NCI-H2196 treated with DMSO at 0.1 percent for 48 hours (cell line): ENCODE results near the gene TMBIM6.
"Not testable (repeated sequence)": the region's sequence is repeated elsewhere in the genome, so short reads cannot be mapped to it uniquely, and the experiment has no call there.

Experiments
- DNase-seq: peaks from one replicate; lab custom pipeline; 2025; ENCODE audit not compliant: unreplicated experiment; lab: John Stamatoyannopoulos, UW

Gene TMBIM6

DNA sequence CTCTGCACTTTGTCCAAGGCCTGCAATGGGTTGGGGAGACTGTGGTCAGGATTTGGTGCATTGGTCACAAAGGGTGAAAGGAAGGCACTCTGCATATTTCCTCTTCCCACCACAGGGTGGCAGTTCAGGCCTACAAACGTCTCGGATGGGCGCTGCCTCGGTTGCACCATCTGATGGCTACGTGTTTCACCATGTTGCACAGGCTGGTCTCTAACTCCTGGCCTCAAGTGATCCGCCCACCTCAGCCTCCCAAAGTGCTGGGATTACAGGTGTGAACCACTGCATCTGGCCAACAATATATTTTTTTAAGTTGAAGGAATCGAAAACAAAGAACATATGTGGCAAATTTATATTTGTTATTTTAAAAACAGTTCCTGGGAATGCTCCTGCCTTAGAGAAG, 35.1 kb downstream of the TMBIM6 start:
- peak; percentile 45 for DNase-seq

DNA sequence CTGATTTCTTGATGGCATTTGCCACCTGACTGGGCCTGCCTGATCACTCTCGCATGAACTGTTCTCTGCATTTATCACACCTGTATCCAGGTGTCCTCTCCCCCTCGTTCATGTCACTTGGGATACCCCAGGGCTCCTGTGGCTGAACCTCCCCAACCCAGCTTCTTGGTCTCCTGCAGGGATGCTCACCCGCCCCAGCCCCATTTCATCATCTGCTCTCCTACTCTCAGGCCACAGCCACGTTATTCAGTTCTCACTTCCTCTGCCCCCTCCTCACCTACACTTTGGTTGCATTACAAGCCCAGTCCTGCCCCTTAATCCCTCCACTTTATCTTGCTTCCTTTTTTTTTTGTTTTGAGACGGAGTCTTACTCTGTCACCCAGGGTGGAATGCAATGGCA, 35.5 kb downstream of the TMBIM6 start:
- DNase-seq: no peak

DNA sequence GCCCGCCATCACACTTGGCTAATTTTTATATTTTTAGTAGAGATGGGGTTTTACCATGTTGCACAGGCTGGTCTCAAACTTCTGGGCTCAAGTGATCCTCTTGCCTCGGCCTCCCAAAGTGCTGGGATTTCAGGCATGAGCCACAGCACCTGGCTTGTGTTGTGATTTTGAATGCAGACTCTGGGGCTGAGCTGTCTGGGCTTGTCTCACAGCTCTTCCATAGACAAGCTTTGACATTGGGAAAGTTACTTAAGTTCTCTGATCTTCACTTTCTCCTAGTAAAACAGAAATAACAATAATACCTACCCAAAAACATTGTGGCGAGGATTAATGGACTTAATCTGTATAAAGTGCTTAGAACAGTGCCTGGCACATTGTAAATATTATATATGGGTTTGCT, 36.0 kb downstream of the TMBIM6 start:
- DNase-seq: no peak

DNA sequence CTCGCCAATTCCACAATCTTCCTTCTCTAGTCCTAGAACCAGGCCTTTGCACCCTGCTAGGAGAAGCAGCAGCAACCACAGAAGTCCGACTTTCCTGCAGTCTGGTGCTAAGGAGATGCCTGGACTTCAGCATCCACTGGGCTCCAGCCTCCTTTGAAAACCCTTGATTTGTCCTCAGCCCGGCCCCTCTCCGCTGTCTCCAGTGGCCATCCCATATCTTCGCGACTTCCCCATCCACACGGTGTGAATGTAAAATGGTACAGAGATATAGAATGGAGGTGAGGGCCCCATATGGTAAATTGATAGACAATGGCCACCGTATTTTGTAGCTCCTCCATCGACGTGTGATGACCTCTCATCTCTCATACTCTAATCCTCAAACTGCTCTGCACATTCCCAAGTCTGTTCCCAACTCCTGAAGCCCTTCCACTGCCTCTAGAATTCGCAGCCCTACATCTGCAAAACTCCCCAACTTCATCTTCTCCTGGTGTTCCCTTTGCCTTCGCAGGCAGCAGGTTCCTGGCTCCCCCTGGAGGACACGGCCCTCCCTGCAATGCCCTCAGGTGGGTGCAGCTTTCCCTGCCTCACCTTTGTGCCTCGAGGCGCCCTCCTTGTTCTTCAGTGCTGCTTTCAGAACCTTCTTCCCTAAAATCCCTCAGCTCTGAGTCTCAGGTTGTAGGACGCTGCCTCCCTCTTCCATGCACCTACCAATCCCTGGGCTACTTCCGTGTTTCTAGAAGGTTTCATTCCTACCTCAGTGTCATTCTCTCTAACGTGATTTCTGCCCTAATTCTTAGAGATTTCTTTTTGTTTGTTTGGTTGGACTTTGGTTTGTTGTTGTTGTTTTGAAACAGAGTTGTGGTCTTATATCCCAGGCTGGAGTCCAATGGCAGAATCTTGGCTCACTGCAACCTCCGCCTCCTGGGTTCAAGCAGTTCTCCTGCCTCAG, 36.7 kb downstream of the TMBIM6 start:
- peak; percentile 12 for DNase-seq

DNA sequence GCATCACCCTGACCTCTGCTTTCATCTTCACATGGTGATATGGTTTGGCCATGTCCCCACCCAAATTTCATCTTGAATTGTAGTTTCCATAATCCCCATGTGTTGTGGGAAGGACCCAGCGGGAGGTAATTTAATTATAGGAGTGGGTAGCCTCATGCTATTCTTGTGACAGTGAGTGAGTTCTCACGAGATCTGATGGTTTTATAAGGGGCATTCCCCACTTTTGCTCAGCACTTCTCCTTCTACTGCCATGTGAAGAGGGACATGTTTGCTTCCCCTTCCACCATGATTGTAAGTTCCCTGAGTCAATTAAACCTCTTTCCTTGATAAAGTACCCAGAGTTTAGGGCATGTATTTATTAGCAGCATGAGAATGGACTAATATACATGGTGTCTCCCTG, 38.2 kb downstream of the TMBIM6 start:
- DNase-seq: no peak

DNA sequence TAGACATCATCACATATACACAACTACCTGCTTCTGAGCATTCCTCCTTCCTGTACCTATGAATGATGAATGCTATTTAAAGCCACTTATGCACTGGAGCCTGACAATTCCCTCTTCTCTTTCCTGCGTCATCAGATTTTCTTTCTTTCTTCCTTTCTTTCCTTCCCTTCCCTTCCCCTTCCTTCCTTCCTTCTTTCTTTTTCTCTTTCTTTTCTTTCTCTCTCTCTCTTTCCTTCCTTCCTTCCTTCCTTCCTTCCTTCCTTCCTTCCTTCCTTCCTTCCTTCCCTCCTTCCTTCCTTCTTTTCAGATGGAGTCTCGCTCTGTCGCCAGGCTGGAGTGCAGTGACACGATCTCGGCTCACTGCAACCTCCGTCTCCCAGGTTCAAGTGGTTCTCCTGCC, 39.6 kb downstream of the TMBIM6 start:
- DNase-seq: not testable (repeated sequence)

DNA sequence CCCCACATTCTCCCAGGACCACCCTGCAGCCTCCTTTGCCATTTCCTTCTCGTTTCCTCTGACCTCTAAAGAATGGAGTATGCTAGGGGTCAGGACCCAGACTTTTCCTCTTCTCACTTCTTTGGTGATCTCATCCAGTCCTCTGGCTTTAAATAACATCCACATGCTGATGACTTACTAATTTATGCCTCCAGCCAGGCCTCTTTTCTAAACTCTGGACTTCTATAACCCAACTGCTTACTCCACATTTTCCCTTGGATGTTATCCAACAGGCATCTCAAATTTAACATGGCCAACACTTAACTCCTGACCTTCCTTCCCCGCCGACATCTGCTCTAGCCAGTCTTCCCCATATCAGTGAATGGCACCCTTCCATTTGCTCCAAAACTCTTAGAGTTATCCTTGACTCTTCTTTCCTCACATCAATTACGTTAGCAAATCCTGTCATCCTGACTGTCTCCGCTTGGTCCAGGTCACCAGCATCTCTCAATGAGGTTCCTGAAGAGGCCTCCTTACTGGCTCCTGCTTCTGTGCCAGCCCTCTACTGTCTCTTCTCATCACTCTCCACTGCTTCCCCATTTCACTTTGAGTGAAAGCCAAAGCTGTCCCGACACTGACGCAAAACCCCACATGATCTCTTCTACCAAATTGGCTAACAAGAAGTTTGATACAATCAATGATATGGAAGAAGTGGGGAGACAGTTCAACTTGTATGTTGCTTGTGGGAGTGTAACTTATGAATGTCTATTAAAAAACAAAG, 42.7 kb downstream of the TMBIM6 start:
- peak; percentile 27 for DNase-seq

DNA sequence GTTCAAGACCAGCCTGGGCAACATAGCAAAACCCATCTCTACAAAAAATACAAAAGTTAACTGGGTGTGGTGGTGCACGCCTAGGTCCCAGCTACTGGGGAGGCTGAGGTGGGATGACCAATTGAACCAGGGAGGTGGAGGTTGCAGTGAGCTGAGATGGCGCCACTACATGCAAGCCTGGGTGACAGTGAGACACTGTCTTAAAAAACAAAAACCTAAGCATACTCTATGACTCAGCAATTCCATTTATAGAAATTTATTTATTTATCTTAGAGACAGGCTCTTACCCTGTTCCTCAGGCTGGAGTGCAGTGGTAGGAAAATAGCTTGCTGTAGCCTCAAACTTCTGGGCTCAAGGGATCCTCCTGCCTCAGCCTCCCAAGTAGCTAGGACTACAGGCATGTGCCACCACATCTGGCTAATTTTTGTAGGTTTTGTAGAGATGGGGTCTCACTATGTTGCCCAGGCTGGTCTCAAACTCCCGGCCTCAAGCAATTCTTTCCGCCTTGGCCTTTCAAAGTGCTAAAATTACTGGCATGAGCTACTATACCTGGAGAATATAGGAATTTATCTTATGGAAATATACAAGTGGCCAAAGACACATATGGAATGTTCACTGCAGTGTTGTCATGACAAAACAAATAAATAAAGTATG, 43.5 kb downstream of the TMBIM6 start:
- DNase-seq: no peak

DNA sequence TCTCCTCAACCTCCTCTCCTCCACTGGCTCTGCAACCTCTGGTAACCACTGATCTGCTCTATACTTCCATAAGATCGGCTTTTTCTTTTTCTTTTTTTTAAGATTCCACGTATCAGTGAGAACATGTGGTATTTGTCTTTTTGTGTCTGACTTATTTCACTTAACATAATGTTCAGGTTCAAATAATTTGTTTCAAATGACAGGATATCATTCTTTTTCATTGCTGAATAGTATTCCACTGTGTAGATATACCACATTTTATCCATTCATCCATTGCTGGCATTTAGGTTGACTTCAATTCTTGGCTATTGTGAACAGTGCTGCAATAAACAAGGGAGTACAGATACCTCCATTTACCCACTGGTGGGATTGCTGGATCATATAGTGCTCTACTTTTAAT, 46.3 kb downstream of the TMBIM6 start:
- DNase-seq: no peak

DNA sequence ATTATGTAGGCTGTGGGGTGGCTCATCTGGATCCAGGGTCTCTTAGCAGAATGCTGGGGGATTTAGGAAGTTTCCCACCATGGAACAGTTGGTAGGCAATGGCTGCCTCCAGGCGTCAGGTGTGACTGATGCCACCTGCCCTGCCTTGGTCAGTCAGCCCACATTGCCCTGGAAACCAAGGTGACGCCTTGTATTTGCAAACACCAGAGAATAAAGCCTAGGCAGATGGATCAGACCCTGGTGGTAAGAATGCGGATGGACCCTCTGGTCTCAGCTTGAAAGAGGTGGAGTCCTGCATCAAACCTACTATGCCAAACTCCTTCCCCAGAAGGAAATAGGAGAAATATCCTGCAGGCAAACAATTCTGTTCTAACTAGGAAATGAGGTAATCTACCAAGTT, 48.6 kb downstream of the TMBIM6 start:
- no peak for DNase-seq

DNA sequence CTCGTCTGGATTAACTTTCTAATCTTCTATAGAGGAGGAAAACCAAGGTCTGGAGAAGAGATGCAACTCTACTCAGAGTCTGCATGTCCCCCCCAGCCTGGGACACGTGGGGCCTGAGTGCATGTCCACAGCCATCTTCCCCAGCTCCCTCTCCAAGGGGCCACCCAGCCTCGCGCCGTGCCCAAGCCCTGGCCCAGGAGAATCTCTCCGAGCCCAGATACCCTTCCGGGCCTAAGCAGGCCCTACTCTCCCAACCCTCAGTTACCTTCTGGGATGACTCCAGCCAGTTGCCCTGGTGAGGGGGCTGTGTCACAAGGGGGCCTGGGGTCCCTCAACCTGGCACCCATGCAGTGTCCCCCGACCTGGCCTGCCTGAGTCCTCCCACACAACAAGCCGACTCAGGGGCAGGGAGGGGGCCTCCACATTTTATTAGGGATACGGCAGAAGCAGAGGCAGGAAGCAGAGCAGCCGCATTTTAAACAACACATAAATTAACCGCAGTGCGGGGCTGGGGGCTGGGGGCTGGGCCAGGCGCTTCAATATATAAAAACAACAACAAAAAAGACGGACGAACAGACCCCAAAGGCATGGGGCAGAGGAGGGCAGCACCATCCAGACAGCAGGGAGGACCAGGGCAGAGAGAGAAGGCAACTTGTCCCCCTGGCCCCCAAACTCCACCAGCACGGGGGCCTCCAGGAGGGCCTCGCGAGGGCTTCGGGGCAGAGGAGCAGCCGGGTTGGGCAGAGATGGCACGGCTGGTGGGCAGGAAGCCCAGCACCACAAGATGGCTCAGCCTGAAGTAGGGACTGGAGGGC, 49.6 kb downstream of the TMBIM6 start:
- DNase-seq: no peak

DNA sequence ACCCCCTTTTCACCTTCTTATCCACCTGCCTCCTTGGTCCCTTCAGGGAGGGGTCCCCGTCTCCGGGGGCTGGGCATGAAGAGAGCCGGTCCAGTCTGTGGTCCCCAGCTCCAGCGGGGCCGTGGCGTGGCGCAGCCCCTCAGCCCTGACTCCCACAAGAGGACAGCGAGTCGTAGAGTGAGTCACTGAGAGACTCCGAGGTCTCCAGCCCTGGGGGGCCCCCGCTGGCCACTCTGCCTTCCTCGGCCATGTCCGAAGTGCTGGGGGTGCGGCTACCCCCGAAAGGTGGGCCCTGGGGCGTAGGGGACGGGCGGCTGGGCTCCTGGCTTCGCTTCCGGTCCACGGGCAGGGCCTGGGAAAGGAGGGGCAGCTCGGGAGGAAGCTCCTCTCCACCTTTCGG, 50.3 kb downstream of the TMBIM6 start:
- DNase-seq: no peak

DNA sequence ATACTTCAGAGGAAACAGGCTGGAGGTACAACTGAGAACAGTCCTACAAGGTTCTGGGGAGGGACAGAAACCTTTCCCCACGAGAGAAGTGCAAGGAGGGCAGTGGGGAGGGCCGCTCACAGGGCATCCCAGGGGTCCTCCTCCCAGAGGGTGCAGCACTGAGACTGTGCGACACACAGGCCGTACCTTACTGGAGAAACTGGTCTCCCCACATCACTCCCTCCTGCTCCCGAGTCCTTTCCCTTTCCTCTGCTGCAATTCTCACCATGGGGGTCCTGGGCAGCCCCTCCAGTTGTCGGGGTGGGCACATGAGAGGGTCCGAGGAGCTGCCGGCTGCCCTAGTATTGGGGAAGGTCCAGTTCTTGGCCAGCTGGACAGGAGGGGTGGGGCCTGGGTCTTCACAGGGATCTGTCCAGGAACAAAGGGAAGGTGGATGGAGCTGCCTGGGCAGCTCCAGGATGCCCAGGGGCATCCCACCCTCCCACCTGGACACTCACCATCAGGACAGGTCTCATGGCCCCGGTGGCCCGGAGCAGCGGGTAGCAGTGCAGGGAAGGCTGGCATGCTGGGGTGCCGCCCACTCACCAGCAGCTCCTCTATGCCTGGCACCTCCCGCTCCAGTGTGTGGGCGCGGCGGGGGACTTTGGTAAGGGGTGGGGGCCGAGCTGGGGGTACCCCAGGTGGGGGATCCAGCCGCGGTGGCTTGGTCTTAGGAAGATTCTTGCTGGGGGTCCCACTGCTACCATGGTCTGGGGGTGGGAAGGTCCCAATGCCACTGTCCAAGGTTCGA, 51.0 kb downstream of the TMBIM6 start:
- no peak for DNase-seq

DNA sequence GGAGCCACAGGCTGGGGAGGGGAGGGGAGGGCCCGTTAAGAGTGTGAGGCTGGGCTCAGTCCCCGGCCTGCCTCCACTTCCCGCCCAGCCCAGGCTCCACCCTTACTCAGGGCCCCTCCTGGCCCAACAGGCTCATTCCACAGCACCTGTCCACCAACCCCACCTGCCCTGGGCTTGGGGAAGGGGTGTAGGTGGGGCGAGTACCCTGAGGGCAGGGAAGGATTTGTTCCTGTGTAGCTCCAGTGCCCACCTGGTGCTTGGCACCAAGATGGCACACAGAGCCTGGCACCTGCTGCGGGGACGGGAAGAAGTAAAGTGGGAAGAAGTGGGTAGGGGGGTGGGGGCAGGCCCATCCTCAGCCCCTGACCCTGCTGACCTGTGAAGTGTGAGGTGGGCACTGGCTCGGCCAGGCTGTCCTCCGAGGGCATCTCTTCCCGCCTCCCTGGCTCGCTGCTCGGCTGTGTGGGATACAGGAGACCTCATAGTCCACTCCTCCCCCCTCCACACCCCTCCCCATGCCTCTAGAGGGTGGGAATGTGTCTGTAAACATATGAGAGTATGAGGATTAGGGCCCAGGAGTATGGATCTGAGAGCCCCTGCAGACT, 51.7 kb downstream of the TMBIM6 start:
- no peak for DNase-seq

DNA sequence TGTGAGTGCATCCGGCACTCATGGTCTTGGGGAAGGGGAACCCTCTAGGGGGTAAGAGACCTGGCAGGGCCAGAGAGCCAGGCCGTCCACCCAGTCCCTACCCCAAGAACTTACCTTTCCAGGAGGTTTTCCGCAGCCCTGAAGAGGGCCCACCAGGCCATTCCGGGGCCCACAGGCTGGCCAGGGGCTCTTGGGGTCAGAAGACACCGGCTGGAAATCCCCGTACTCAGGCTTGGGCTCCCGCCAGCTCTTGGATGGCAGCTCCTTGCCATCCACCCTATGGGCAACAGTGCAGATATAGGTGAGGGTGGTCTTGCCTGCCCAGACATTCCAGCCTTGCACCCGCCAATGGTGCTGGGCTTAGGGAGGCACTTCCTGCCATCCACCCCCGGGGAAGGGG, 52.3 kb downstream of the TMBIM6 start:
- DNase-seq: no peak

DNA sequence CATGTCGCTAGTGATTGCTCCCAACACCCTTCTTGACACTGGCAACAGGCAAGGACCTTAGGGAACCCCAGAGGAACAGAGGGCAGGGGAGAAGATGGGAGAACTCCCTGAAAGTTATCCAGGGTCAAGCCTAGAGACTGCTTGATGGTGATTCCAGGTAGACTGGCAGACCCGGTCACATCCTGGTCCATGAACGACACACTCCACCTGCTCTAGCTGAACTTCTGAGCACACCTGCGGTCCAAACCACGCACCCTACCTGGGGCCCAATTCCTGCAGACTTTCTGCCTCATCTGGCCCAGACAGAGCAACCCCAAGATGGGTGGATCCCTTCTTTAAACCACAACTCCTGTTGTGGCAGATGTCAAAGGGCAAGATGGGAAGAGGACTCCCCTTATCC, 52.7 kb downstream of the TMBIM6 start:
- DNase-seq: no peak

DNA sequence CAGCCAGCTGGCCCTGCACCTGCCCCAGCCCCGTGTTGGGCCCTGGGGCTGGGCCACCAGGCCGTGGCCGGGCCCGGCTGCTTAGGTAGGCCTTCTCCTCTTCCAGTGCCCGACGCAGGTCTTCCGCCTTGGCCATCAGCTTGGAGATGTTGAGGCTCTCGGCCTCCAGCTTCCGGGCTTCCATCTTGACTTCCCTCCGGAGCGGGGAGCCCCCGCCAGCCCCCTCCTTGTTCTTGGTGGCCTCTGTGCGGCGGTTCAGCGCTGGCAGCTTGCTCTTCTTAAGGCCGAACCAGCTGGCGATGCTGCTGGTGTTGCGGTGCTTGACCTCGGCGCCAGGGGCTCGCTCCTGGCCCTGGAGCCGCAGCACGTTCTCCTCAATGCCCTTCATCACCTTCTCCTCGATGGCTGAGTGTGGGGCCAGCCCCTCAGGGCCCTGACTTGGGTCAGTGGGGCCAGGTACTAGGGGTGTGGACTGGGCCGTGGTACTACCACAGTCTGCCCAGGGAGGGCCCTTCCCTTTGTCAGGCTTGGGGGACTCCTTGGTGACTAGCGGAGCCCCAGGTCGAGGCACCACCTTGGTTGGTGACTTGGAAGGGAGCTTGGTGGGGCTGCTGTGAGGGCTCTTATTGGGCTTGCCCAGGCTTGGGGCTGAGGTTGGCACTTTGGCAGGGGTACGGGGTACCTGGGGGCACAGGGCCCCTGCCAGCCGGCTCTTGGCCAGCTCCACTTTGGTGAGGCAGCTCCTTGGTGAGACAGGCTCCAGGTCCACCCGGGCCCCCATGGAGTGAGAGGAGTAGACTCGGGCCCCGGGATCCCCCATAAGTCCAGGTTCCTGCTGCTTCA, 53.7 kb downstream of the TMBIM6 start:
- no peak for DNase-seq

DNA sequence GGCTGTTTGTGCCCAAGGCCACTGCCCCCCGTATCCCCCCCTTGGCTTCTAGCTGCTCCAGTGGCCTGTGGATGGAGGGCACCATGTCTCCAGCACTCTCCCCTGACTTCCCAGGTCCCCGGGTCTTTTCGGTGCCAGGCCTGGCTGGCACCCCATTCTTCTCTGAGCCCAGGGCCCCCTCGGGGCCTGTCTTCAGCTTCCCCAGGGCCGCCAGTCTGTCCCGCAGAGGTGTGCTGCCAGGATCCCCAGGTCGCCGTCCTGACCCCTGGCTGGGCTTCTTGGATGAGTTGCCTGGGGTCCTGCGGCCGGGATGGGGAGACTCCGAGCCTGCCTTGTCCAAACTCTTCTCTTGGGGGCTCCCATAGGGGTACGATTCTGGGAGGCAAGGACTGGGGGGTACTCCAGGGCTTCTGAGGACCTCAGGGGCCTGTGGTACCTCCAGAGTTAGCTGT, 54.3 kb downstream of the TMBIM6 start:
- no peak for DNase-seq

DNA sequence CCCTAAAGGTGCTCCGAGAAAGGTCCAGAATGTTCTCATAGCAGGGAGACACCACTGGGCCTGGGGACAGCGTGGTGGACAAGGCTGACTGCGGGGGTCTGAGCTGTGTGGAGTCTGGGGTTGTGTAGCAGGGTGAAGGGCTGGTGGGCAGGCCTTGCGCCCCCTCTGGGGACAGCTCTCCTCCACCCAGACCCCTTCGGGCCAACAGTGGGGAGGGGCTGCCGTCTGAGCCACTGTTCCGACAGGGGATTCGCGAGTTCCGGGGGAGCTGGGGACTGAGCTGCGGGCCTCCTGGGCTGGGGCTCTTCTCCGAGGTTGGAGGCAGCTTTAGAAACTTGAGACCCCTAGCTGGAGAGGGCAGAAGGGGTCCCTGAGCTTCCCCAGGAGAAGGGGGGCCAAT, 54.8 kb downstream of the TMBIM6 start:
- no peak for DNase-seq
